ENCODE data around the gene NINJ1.
A peak's percentile ranks its signal among the peaks of the same experiment; 100 is the strongest.
"Not testable (repeated sequence)": the region's sequence is repeated elsewhere in the genome, so short reads cannot be mapped to it uniquely, and the experiment has no call there.

Gene NINJ1

DNA sequence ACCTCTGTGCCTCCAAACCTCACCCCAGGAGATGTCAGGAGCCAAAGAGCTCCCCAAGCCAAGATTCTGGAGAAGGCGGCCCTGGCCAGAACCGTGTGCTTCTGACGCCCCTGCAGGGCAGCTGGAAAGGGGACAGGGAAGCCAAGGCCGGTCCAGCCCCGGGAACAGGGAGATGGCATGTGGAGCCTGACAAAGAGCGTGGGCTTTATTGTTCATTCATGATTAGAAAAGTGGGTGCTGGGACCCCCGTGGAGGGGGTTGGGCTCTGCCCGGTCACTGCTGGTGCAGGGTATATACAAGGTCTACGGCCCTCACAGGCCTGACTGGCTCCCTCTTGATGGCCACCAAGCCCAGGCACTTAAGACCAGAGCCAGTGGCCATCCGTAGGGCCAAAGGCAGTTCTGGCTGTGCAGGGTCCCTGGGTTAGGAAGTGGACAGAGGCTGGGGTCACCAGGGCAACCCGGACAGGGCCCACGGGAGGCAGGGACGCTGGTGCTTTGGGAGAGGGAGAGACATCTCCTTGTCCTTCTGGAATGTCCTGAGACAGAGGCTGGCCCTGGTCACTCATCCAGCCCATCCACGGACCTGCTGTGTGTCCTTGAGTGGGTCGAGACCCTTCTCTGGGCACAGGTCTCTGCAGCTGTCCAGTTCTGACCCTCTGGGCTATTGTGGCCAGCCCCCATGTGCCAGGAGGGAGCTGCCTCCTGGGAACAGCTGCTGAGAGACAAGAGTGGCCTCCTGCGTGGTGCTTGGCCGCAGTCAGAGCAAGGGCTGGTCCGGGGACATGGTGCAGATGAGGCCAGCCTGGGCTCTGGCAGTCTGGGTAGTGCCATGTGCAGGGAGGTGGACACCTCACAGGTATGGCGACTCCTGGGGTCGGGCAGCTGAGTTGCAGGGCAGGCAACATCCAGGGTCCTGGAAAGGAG, 12.5 kb downstream of the NINJ1 start:
- peaks cover 4 to 33% of the 10 kb centered on the region in 2 donors for H3K36me3 ChIP-seq (ENCODE audit: control insufficient read depth in 1 of 2, insufficient read depth in 2 of 2, low read length in 2 of 2)
- H3K27ac ChIP-seq (ENCODE audit: low read length) = no peak overlapping the region
- H3K4me3 ChIP-seq (ENCODE audit: low read depth in 1 of 2, low read length in 2 of 2) = no peak overlapping the region
- H3K9me3 ChIP-seq (ENCODE audit: control insufficient read depth in 1 of 2, low read length in 2 of 2) = no peaks in the 10 kb centered on the region
- peaks cover 13 to 33% of the 10 kb centered on the region in 2 donors for H3K4me1 ChIP-seq (ENCODE audit: control insufficient read depth in 1 of 2, insufficient read depth in 2 of 2, low read length in 2 of 2)
- no peaks in the 10 kb centered on the region for H3K27me3 ChIP-seq (ENCODE audit: low read depth, low read length)

GRCh38 chr9:93120846-93121315, 13.2 kb downstream of the NINJ1 start:
- H3K4me3 ChIP-seq (ENCODE audit: low read depth in 1 of 2, low read length in 2 of 2) = no peak overlapping the region
- H3K9me3 ChIP-seq (ENCODE audit: control insufficient read depth in 1 of 2, low read length in 2 of 2) = no peaks in the 10 kb centered on the region
- peaks cover 4 to 33% of the 10 kb centered on the region in 2 donors for H3K36me3 ChIP-seq (ENCODE audit: control insufficient read depth in 1 of 2, insufficient read depth in 2 of 2, low read length in 2 of 2)
- H3K27ac ChIP-seq (ENCODE audit: low read length) = peak overlapping the region; percentile 79
- no peaks in the 10 kb centered on the region for H3K27me3 ChIP-seq (ENCODE audit: low read depth, low read length)
- H3K4me1 ChIP-seq (ENCODE audit: control insufficient read depth in 1 of 2, insufficient read depth in 2 of 2, low read length in 2 of 2) = peaks cover 9 to 26% of the 10 kb centered on the region in 2 donors

DNA sequence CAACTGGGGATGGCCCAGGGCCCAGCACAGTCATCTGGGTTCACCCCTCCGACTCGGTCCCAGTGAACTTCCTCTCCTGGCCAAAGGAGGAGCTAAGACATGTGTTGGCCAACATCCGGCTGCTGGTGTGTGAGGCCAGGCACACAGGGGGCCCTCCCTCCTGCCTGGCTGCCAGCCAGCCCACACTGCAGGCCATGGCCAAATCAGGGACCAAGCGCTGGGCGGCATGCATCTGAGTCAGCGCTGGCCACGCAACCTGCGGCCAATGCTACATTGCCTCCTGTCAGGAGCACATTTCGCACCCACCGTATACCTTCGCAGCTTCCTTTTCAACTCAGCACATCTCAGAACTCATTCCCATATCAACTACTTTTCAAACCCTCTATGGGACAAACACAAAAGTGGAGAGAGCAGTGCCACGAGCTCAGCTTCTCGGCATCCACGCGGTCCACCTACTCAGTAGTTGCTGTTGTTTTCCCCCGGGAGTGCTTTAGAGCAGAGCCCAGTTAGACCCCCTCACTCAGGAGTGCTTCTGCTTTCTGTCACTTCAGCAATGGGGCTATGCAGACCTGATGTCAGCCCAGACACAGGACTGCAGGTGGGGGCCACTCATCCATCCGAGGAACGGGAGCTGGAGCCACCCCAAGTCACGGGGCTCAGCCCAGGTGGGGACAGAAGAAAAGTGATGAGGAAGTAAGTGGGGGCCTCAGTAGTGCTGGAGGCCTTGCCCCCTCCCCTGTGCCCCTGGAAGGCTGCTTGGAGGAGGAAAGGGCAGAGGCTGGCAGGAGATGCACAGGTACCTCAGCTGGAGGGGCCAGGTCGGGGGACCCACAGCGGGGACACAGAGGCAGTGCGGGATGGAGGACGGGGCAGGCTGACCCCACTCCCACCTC, 13.9 kb downstream of the NINJ1 start:
- H3K27me3 ChIP-seq (ENCODE audit: low read depth, low read length) = no peaks in the 10 kb centered on the region
- peak overlapping the region in 1 of 2 donors; percentile 41 for H3K4me3 ChIP-seq (ENCODE audit: low read depth in 1 of 2, low read length in 2 of 2)
- H3K4me1 ChIP-seq (ENCODE audit: control insufficient read depth in 1 of 2, insufficient read depth in 2 of 2, low read length in 2 of 2) = peaks cover 9 to 26% of the 10 kb centered on the region in 2 donors
- no peaks in the 10 kb centered on the region for H3K9me3 ChIP-seq (ENCODE audit: control insufficient read depth in 1 of 2, low read length in 2 of 2)
- peaks cover 4 to 33% of the 10 kb centered on the region in 2 donors for H3K36me3 ChIP-seq (ENCODE audit: control insufficient read depth in 1 of 2, insufficient read depth in 2 of 2, low read length in 2 of 2)
- peak overlapping the region; percentile 79 for H3K27ac ChIP-seq (ENCODE audit: low read length)

GRCh38 chr9:93119703-93119952, 14.4 kb downstream of the NINJ1 start:
- no peaks in the 10 kb centered on the region for H3K9me3 ChIP-seq (ENCODE audit: control insufficient read depth in 1 of 2, low read length in 2 of 2)
- peaks cover 9 to 26% of the 10 kb centered on the region in 2 donors for H3K4me1 ChIP-seq (ENCODE audit: control insufficient read depth in 1 of 2, insufficient read depth in 2 of 2, low read length in 2 of 2)
- no peaks in the 10 kb centered on the region for H3K27me3 ChIP-seq (ENCODE audit: low read depth, low read length)
- H3K27ac ChIP-seq (ENCODE audit: low read length) = peak overlapping the region; percentile 51
- H3K36me3 ChIP-seq (ENCODE audit: control insufficient read depth in 1 of 2, insufficient read depth in 2 of 2, low read length in 2 of 2) = peaks cover 4 to 27% of the 10 kb centered on the region in 2 donors
- H3K4me3 ChIP-seq (ENCODE audit: low read depth in 1 of 2, low read length in 2 of 2) = peak overlapping the region in 1 of 2 donors; percentile 41

- Histone ChIP-seq H3K36me3 (ENCODE audit: control insufficient read depth in 1 of 2, insufficient read depth in 2 of 2, low read length in 2 of 2) (peaks cover 4 to 24% of the 10 kb centered on the region in 2 donors), H3K4me3 (ENCODE audit: low read depth in 1 of 2, low read length in 2 of 2) (peak overlapping the region in 1 of 2 donors; percentile 41), H3K27ac (ENCODE audit: low read length) (peak overlapping the region; percentile 51), H3K4me1 (ENCODE audit: control insufficient read depth in 1 of 2, insufficient read depth in 2 of 2, low read length in 2 of 2) (peaks cover 9 to 26% of the 10 kb centered on the region in 2 donors), H3K27me3 (ENCODE audit: low read depth, low read length) (no peaks in the 10 kb centered on the region), H3K9me3 (ENCODE audit: control insufficient read depth in 1 of 2, low read length in 2 of 2) (no peaks in the 10 kb centered on the region)
Measured at GRCh38 chr9:93118863-93119702, 15.0 kb downstream of the NINJ1 start.

- Histone ChIP-seq H3K27me3 (ENCODE audit: low read depth, low read length) (no peaks in the 10 kb centered on the region), H3K36me3 (ENCODE audit: control insufficient read depth in 1 of 2, insufficient read depth in 2 of 2, low read length in 2 of 2) (peaks cover 5 to 24% of the 10 kb centered on the region in 2 donors), H3K9me3 (ENCODE audit: control insufficient read depth in 1 of 2, low read length in 2 of 2) (no peaks in the 10 kb centered on the region), H3K4me1 (ENCODE audit: control insufficient read depth in 1 of 2, insufficient read depth in 2 of 2, low read length in 2 of 2) (peaks cover 9 to 26% of the 10 kb centered on the region in 2 donors), H3K4me3 (ENCODE audit: low read depth in 1 of 2, low read length in 2 of 2) (no peak overlapping the region), H3K27ac (ENCODE audit: low read length) (no peak overlapping the region)
Measured at GRCh38 chr9:93117924-93118862, 15.9 kb downstream of the NINJ1 start.

- not testable (repeated sequence) for H3K4me3 ChIP-seq (ENCODE audit: low read depth in 1 of 2, low read length in 2 of 2); H3K27ac ChIP-seq (ENCODE audit: low read length); H3K9me3 ChIP-seq (ENCODE audit: control insufficient read depth in 1 of 2, low read length in 2 of 2); H3K27me3 ChIP-seq (ENCODE audit: low read depth, low read length)
- peaks cover 9 to 26% of the 10 kb centered on the region in 2 donors for H3K4me1 ChIP-seq (ENCODE audit: control insufficient read depth in 1 of 2, insufficient read depth in 2 of 2, low read length in 2 of 2)
- H3K36me3 ChIP-seq (ENCODE audit: control insufficient read depth in 1 of 2, insufficient read depth in 2 of 2, low read length in 2 of 2) = peaks cover 7 to 29% of the 10 kb centered on the region in 2 donors
Measured at GRCh38 chr9:93117521-93117920, 16.5 kb downstream of the NINJ1 start.

DNA sequence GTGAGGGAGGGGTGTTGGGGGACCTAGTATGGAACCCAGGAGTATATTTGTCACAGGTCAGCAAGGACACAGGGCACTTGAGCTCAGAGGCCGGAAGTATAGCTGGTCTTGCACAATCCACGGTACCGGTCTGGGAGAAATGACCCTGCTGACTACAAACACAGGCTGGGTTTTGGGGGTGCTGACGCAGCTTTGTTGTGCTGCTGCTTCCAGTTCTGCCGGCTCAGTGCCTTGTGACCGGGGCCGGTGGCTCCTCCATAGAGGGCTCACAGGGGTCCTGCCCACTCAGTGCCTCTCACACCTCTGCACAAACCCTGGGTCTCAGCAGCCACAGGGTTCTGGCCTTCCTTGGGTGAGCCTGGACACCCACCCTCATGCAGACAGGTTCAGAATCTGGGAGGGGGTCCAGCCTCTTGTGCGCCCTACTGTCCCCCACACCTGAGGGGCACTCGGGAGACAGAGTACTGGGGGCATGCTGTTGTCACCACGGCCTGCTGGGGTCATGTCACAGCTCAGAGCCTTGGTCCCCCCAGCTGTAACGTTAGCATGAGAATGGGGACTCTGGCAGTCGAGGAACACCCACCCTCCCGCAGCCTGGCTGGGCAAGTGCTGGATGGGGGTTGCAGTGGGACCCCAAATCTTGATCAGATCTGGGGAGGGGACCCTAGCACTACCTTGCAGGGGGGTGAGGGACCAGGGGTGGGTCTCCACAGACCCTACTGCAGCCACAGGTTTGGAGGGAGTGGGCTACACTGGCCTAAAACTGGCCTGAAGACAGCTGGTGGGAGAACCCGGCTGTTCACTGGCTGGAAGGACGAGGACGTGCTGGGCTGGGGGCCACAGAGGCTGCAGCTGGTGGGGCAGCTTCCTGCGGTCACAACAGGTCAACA, 17.7 kb downstream of the NINJ1 start:
- peaks cover 9 to 21% of the 10 kb centered on the region in 2 donors for H3K4me1 ChIP-seq (ENCODE audit: control insufficient read depth in 1 of 2, insufficient read depth in 2 of 2, low read length in 2 of 2)
- peaks cover 7 to 28% of the 10 kb centered on the region in 2 donors for H3K36me3 ChIP-seq (ENCODE audit: control insufficient read depth in 1 of 2, insufficient read depth in 2 of 2, low read length in 2 of 2)
- H3K4me3 ChIP-seq (ENCODE audit: low read depth in 1 of 2, low read length in 2 of 2) = no peak overlapping the region
- H3K27ac ChIP-seq (ENCODE audit: low read length) = peak overlapping the region; percentile 51
- no peaks in the 10 kb centered on the region for H3K27me3 ChIP-seq (ENCODE audit: low read depth, low read length)
- H3K9me3 ChIP-seq (ENCODE audit: control insufficient read depth in 1 of 2, low read length in 2 of 2) = no peaks in the 10 kb centered on the region

GRCh38 chr9:93115486-93116071, 18.5 kb downstream of the NINJ1 start:
- Histone ChIP-seq H3K36me3 (ENCODE audit: control insufficient read depth in 1 of 2, insufficient read depth in 2 of 2, low read length in 2 of 2) (peaks cover 7 to 32% of the 10 kb centered on the region in 2 donors), H3K4me1 (ENCODE audit: control insufficient read depth in 1 of 2, insufficient read depth in 2 of 2, low read length in 2 of 2) (peaks cover 9 to 14% of the 10 kb centered on the region in 2 donors), H3K4me3 (ENCODE audit: low read depth in 1 of 2, low read length in 2 of 2) (no peak overlapping the region), H3K9me3 (ENCODE audit: control insufficient read depth in 1 of 2, low read length in 2 of 2) (no peaks in the 10 kb centered on the region), H3K27ac (ENCODE audit: low read length) (no peak overlapping the region), H3K27me3 (ENCODE audit: low read depth, low read length) (no peaks in the 10 kb centered on the region)

Measured in muscle layer of duodenum (tissue), 2 donors.